RPMI8226 (cell line): ENCODE results near the gene GNB2.
"Not testable (repeated sequence)": the region's sequence is repeated elsewhere in the genome, so short reads cannot be mapped to it uniquely, and the experiment has no call there.

Source experiments
- DNase-seq: peaks from one replicate; pipeline ENCODE4 v3.0.0-alpha.2; 2015

The GNB2 gene

GRCh38 chr7:100701089-100701488, 27.5 kb downstream of the GNB2 start:
- DNase-seq, result not testable (repeated sequence)

GRCh38 chr7:100705320-100705752, 31.8 kb downstream of the GNB2 start:
- peak; percentile 84 for DNase-seq

- peak; percentile 100 for DNase-seq
These were observed 32.5 kb downstream of the GNB2 start, which contains the start of gene POP7 for GRCh38 chr7:100705753-100706671. POP7 (plus strand) TSS chr7:100706121; CDS start chr7:100706831, 710 bp downstream.

- DNase-seq, result no peak
These were observed 33.3 kb downstream of the GNB2 start for GRCh38 chr7:100706672-100707311.

- DNase-seq, result no peak
These were observed 34.9 kb downstream of the GNB2 start for GRCh38 chr7:100708395-100708794.

GRCh38 chr7:100710452-100710851, 36.9 kb downstream of the GNB2 start:
- no peak for DNase-seq

- no peak for DNase-seq
These were observed 37.8 kb downstream of the GNB2 start for GRCh38 chr7:100711369-100711768.

GRCh38 chr7:100714725-100715124, 41.2 kb downstream of the GNB2 start:
- no peak for DNase-seq

GRCh38 chr7:100717073-100717472, 43.5 kb downstream of the GNB2 start:
- not testable (repeated sequence) for DNase-seq

- peak; percentile 73 for DNase-seq
These were observed 46.2 kb downstream of the GNB2 start for GRCh38 chr7:100719523-100720278.

- DNase-seq, result no peak
These were observed 46.7 kb downstream of the GNB2 start, which contains the start of gene EPO for GRCh38 chr7:100720279-100720670. EPO (plus strand) TSS chr7:100720468; CDS start chr7:100720981, 513 bp downstream.

- DNase-seq, result no peak
These were observed 47.3 kb downstream of the GNB2 start for GRCh38 chr7:100720671-100721504.

- no peak for DNase-seq
These were observed 47.9 kb downstream of the GNB2 start for GRCh38 chr7:100721505-100721812.

GRCh38 chr7:100722480-100723212, 49.1 kb downstream of the GNB2 start:
- no peak for DNase-seq

GRCh38 chr7:100723732-100724275, 50.3 kb downstream of the GNB2 start:
- no peak for DNase-seq

GRCh38 chr7:100724364-100724763, 50.8 kb downstream of the GNB2 start:
- not testable (repeated sequence) for DNase-seq

GRCh38 chr7:100726996-100727761, 53.6 kb downstream of the GNB2 start:
- DNase-seq, result no peak

- no peak for DNase-seq
These were observed 54.7 kb downstream of the GNB2 start for GRCh38 chr7:100728196-100728595.
